Measurements from ENCODE around the gene PDYN.

Gene PDYN

DNA sequence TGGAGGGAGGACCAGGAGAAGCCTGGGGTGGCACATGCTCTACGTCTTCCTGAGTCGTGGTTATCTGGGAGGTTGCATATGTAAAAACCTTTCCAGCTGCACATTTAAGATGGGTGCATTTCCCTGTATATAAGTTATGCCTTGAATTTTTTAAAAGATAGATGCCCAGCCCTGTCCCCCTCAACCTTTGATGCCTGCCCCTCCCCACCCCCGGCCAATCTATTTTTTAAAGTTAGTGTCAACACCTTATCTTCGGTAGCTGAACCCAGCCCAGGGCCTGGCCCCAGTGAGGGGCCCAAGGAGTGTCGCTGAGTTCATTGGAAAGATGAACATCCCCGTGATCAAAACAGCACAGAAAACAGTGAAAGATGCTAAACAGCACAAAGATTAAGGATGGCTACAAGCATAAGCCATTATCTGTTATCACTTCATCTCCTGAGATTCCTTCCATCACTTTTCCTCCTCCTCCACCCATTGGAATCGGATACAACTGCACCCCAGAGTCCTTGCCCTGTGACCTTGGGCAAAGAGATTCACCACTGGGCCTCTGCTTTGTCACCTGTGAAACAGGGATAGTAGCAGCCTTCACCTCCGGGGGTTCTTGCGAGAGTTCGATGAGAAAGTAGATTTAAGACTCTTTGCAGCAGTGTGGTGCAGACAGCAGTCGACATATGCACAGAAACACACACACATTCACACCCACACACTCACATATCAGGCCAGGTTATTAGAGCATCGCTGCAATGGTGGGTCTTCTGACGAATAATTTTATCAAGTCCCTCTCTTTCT lies 51.2 kb downstream of the PDYN start:
- H3K9me3 ChIP-seq (ENCODE audit: control insufficient read depth, insufficient read depth, low read length): no peaks in the 10 kb centered on the region
- H3K27me3 ChIP-seq (ENCODE audit: control insufficient read depth, insufficient read depth, low read length): peaks cover 37% of the 10 kb centered on the region
- H3K4me3 ChIP-seq (ENCODE audit: low read depth, low read length): no peak overlapping the region
- no peaks in the 10 kb centered on the region for H3K36me3 ChIP-seq (ENCODE audit: control insufficient read depth, insufficient read depth, low read length)
- no peak overlapping the region for H3K9ac ChIP-seq (ENCODE audit: low read depth, low read length)
- no peak overlapping the region for H3K27ac ChIP-seq (ENCODE audit: low read depth, low read length)
- H3K4me1 ChIP-seq (ENCODE audit: control insufficient read depth, insufficient read depth, low read length): peaks cover 8% of the 10 kb centered on the region

- H3K9ac ChIP-seq (ENCODE audit: low read depth, low read length): no peak overlapping the region
- no peaks in the 10 kb centered on the region for H3K9me3 ChIP-seq (ENCODE audit: control insufficient read depth, insufficient read depth, low read length)
- H3K4me3 ChIP-seq (ENCODE audit: low read depth, low read length): no peak overlapping the region
- H3K27ac ChIP-seq (ENCODE audit: low read depth, low read length): no peak overlapping the region
- H3K4me1 ChIP-seq (ENCODE audit: control insufficient read depth, insufficient read depth, low read length): peaks cover 4% of the 10 kb centered on the region; the same call in 1 of the 2 replicates
- no peaks in the 10 kb centered on the region for H3K36me3 ChIP-seq (ENCODE audit: control insufficient read depth, insufficient read depth, low read length)
- peaks cover 33% of the 10 kb centered on the region for H3K27me3 ChIP-seq (ENCODE audit: control insufficient read depth, insufficient read depth, low read length)
These were observed 51.8 kb downstream of the PDYN start for GRCh38 chr20:1942061-1942460.

- no peak overlapping the region for H3K4me3 ChIP-seq (ENCODE audit: low read depth, low read length)
- H3K4me1 ChIP-seq (ENCODE audit: control insufficient read depth, insufficient read depth, low read length): no peaks in the 10 kb centered on the region
- no peaks in the 10 kb centered on the region for H3K9me3 ChIP-seq (ENCODE audit: control insufficient read depth, insufficient read depth, low read length)
- H3K9ac ChIP-seq (ENCODE audit: low read depth, low read length): no peak overlapping the region
- no peaks in the 10 kb centered on the region for H3K36me3 ChIP-seq (ENCODE audit: control insufficient read depth, insufficient read depth, low read length)
- peaks cover 26% of the 10 kb centered on the region for H3K27me3 ChIP-seq (ENCODE audit: control insufficient read depth, insufficient read depth, low read length)
- no peak overlapping the region for H3K27ac ChIP-seq (ENCODE audit: low read depth, low read length)
These were observed 52.6 kb downstream of the PDYN start for GRCh38 chr20:1941226-1941625.

DNA sequence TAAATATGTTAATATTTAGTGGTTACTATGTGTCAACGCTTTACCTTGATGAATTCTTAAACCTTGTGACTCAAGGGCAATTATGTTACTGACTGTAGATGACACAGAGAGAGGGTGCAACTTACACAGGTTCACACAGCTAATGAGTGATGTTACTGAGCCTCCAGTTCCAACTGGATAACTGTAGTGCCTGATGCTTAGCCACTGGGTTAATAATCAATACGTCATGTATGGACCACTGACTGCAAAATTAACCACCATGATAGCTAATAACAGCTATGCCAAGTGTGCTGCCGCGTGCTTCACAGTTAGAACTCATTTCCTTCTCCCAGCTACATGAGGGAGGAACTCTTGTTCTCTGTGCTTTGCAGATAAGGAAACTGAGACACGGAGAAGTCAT lies 53.3 kb downstream of the PDYN start:
- Histone ChIP-seq H3K9me3 (ENCODE audit: control insufficient read depth, insufficient read depth, low read length) (no peaks in the 10 kb centered on the region), H3K4me1 (ENCODE audit: control insufficient read depth, insufficient read depth, low read length) (no peaks in the 10 kb centered on the region), H3K36me3 (ENCODE audit: control insufficient read depth, insufficient read depth, low read length) (no peaks in the 10 kb centered on the region), H3K4me3 (ENCODE audit: low read depth, low read length) (no peak overlapping the region), H3K27ac (ENCODE audit: low read depth, low read length) (no peak overlapping the region), H3K9ac (ENCODE audit: low read depth, low read length) (no peak overlapping the region), H3K27me3 (ENCODE audit: control insufficient read depth, insufficient read depth, low read length) (peaks cover 20% of the 10 kb centered on the region)

DNA sequence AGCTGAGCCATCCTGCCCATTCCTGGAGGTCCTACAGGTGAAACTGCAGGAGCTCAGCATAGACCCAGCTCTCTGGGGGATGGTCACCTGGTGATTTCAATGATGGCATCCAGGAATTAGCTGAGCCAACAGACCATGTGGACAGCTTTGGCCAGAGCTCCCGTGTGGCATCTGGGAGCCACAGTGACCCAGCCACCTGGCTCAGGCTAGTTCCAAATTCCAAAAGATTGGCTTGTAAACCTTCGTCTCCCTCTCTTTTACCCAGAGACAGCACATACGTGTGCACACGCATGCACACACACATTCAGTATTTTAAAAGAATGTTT lies 54.6 kb downstream of the PDYN start:
- Histone ChIP-seq H3K9me3 (ENCODE audit: control insufficient read depth, insufficient read depth, low read length) (no peaks in the 10 kb centered on the region), H3K9ac (ENCODE audit: low read depth, low read length) (no peak overlapping the region), H3K4me3 (ENCODE audit: low read depth, low read length) (no peak overlapping the region), H3K27ac (ENCODE audit: low read depth, low read length) (no peak overlapping the region), H3K27me3 (ENCODE audit: control insufficient read depth, insufficient read depth, low read length) (peaks cover 8% of the 10 kb centered on the region; the same call in 1 of the 2 replicates), H3K36me3 (ENCODE audit: control insufficient read depth, insufficient read depth, low read length) (no peaks in the 10 kb centered on the region), H3K4me1 (ENCODE audit: control insufficient read depth, insufficient read depth, low read length) (no peaks in the 10 kb centered on the region)

GRCh38 chr20:1938464-1939269 lies 55.2 kb downstream of the PDYN start:
- Histone ChIP-seq H3K4me1 (ENCODE audit: control insufficient read depth, insufficient read depth, low read length) (no peaks in the 10 kb centered on the region), H3K27ac (ENCODE audit: low read depth, low read length) (no peak overlapping the region), H3K27me3 (ENCODE audit: control insufficient read depth, insufficient read depth, low read length) (peaks cover 3% of the 10 kb centered on the region; the same call in 1 of the 2 replicates), H3K9ac (ENCODE audit: low read depth, low read length) (no peak overlapping the region), H3K9me3 (ENCODE audit: control insufficient read depth, insufficient read depth, low read length) (no peaks in the 10 kb centered on the region), H3K36me3 (ENCODE audit: control insufficient read depth, insufficient read depth, low read length) (no peaks in the 10 kb centered on the region), H3K4me3 (ENCODE audit: low read depth, low read length) (no peak overlapping the region)

DNA sequence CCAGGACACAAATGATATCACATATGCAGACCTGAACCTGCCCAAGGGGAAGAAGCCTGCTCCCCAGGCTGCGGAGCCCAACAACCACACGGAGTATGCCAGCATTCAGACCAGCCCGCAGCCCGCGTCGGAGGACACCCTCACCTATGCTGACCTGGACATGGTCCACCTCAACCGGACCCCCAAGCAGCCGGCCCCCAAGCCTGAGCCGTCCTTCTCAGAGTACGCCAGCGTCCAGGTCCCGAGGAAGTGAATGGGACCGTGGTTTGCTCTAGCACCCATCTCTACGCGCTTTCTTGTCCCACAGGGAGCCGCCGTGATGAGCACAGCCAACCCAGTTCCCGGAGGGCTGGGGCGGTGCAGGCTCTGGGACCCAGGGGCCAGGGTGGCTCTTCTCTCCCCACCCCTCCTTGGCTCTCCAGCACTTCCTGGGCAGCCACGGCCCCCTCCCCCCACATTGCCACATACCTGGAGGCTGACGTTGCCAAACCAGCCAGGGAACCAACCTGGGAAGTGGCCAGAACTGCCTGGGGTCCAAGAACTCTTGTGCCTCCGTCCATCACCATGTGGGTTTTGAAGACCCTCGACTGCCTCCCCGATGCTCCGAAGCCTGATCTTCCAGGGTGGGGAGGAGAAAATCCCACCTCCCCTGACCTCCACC lies 56.4 kb downstream of the PDYN start:
- Histone ChIP-seq H3K9me3 (ENCODE audit: control insufficient read depth, insufficient read depth, low read length) (no peaks in the 10 kb centered on the region), H3K4me1 (ENCODE audit: control insufficient read depth, insufficient read depth, low read length) (no peaks in the 10 kb centered on the region), H3K9ac (ENCODE audit: low read depth, low read length) (no peak overlapping the region), H3K36me3 (ENCODE audit: control insufficient read depth, insufficient read depth, low read length) (no peaks in the 10 kb centered on the region), H3K27me3 (ENCODE audit: control insufficient read depth, insufficient read depth, low read length) (no peaks in the 10 kb centered on the region), H3K27ac (ENCODE audit: low read depth, low read length) (no peak overlapping the region), H3K4me3 (ENCODE audit: low read depth, low read length) (no peak overlapping the region)

GRCh38 chr20:1935696-1936366 lies 58.0 kb downstream of the PDYN start:
- Histone ChIP-seq H3K4me1 (ENCODE audit: control insufficient read depth, insufficient read depth, low read length) (no peaks in the 10 kb centered on the region), H3K9ac (ENCODE audit: low read depth, low read length) (no peak overlapping the region), H3K4me3 (ENCODE audit: low read depth, low read length) (no peak overlapping the region), H3K9me3 (ENCODE audit: control insufficient read depth, insufficient read depth, low read length) (no peaks in the 10 kb centered on the region), H3K36me3 (ENCODE audit: control insufficient read depth, insufficient read depth, low read length) (no peaks in the 10 kb centered on the region), H3K27me3 (ENCODE audit: control insufficient read depth, insufficient read depth, low read length) (no peaks in the 10 kb centered on the region), H3K27ac (ENCODE audit: low read depth, low read length) (no peak overlapping the region)

DNA sequence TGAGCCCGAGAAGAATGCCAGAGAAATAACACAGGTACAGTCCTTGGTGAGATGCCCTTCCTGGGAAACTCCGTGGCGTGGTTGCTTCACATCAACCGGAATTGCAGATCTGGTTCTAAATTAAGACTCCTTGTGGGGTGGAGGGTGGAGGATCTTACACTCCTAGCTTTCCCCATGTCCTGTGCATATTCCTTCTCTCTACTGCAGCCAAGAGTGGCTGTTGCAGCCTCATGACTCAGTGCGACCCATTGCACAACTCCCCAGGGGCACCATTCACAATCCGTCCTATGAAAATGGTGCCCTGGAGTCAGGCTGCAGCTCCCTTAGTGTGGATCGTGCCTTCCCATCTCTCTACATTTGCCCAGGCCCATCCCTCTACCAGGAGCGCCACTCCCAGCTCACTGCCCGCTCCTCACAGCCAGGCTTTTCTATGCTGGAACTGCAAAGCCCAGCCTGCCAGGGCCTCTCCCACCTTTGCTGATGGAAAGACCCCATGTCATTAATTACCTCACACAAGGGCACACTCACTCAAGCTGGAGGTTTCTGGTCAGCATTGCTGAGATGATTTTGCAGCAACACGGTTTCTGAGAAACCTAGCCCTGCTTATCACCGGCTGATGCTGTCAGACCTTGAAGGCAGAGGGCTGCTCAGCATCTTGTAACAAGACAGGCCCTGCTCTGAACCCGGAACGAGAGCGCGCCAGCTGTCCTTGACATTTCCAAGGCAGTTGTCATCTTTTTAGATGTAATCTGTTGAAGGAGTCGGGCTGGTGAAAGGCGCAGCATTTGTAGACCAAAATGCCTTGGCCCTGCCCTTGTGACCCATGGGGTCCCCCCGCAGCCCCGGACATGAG lies 58.9 kb downstream of the PDYN start:
- no peaks in the 10 kb centered on the region for H3K36me3 ChIP-seq (ENCODE audit: control insufficient read depth, insufficient read depth, low read length)
- H3K9me3 ChIP-seq (ENCODE audit: control insufficient read depth, insufficient read depth, low read length): no peaks in the 10 kb centered on the region
- H3K9ac ChIP-seq (ENCODE audit: low read depth, low read length): no peak overlapping the region
- 0 out of 2 replicates have a peak, but pooled peaks cover under 1% of the 10 kb centered on the region for H3K4me1 ChIP-seq (ENCODE audit: control insufficient read depth, insufficient read depth, low read length)
- no peak overlapping the region for H3K4me3 ChIP-seq (ENCODE audit: low read depth, low read length)
- H3K27me3 ChIP-seq (ENCODE audit: control insufficient read depth, insufficient read depth, low read length): no peaks in the 10 kb centered on the region
- no peak overlapping the region for H3K27ac ChIP-seq (ENCODE audit: low read depth, low read length)

DNA sequence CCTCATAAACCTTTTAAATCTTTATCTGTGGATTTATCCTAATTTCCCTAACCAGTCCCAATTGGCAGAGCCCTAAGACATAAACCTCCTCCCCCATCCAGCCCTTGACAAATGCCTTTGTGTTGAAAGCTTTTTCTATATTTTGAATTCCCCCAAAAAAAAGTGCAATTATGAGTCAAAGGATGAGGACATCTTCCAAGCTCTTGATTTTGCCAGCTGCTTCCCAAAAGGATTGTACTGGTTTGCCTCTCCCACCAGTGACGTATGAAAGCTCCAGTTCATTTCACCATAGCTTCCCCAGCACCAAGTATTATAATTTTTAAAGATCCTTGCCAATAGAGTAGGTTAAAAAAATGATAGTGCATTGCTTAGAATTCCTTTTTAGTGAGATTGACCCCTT lies 59.7 kb downstream of the PDYN start:
- Histone ChIP-seq H3K4me1 (ENCODE audit: control insufficient read depth, insufficient read depth, low read length) (0 out of 2 replicates have a peak, but pooled peaks cover 8% of the 10 kb centered on the region), H3K9me3 (ENCODE audit: control insufficient read depth, insufficient read depth, low read length) (no peaks in the 10 kb centered on the region), H3K27me3 (ENCODE audit: control insufficient read depth, insufficient read depth, low read length) (no peaks in the 10 kb centered on the region), H3K4me3 (ENCODE audit: low read depth, low read length) (no peak overlapping the region), H3K36me3 (ENCODE audit: control insufficient read depth, insufficient read depth, low read length) (no peaks in the 10 kb centered on the region), H3K9ac (ENCODE audit: low read depth, low read length) (no peak overlapping the region), H3K27ac (ENCODE audit: low read depth, low read length) (no peak overlapping the region)
